GM12878 (cell line): Measurements from ENCODE around the gene H6PD. TPM values are rescaled to one million over a fixed set of nuclear protein-coding genes. Genes with fewer than 3 reads are reported as not detected.
A peak's percentile ranks its signal among the peaks of the same experiment; 100 is the strongest.

ENCODE experiments used
- ATF7 ChIP-seq: fragments of 450-650 bp; IDR thresholded peaks from 2 replicates; pipeline ENCODE4 v1.6.1; 2016; ENCODE audit warnings: low read depth, mild to moderate bottlenecking
- CHD1 ChIP-seq: IDR thresholded peaks from 2 replicates; pipeline ENCODE4 v1.6.1; 2012; ENCODE audit warnings: low read depth, low read length, improper control_type of control experiment
- GATAD2B ChIP-seq: fragments of 450-650 bp; conservative IDR thresholded peaks from 2 replicates; pipeline ENCODE4 v1.6.1; 2017; ENCODE audit warnings: low read depth, mild to moderate bottlenecking, moderate library complexity
- IKZF1 ChIP-seq: fragments of 450-650 bp; conservative IDR thresholded peaks from 2 replicates; pipeline ENCODE4 v1.6.1; 2017; ENCODE audit warnings: antibody characterized with exemption, mild to moderate bottlenecking
- MAX ChIP-seq: IDR thresholded peaks from 2 replicates; pipeline ENCODE4 v1.6.1; 2012; ENCODE audit warnings: low read depth, low read length, improper control_type of control experiment
- NFXL1 ChIP-seq: fragments of 450-650 bp; IDR thresholded peaks from 2 replicates; pipeline ENCODE4 v1.6.1; 2017; ENCODE audit warnings: antibody characterized with exemption, mild to moderate bottlenecking, borderline replicate concordance
- SRF ChIP-seq, 2 experiments: IDR thresholded peaks; 2 replicates each; pipeline ENCODE4 v1.6.1; 2011; ENCODE audit warnings: low read depth in 2 of 2, low read length in 2 of 2, mild to moderate bottlenecking in 1 of 2, moderate library complexity in 1 of 2
- ZNF207 ChIP-seq: fragments of 450-650 bp; IDR thresholded peaks from 2 replicates; pipeline ENCODE4 v1.6.1; 2014; ENCODE audit warnings: antibody characterized with exemption, mild to moderate bottlenecking, borderline replicate concordance
- ZNF592 ChIP-seq: fragments of 450-650 bp; IDR thresholded peaks from 2 replicates; pipeline ENCODE4 v1.6.1; 2017; ENCODE audit warnings: mild to moderate bottlenecking, moderate library complexity
- ZNF622 ChIP-seq: fragments of 450-650 bp; IDR thresholded peaks from 2 replicates; pipeline ENCODE4 v1.6.1; 2017; ENCODE audit warnings: mild to moderate bottlenecking, inconsistent platforms
- polyA plus RNA-seq, 11 experiments: library from polyadenylated mRNA; depleted of rRNA in 4 of 11; unstranded in 6 of 11; stranded (reverse) in 5 of 11; fragments of >200 nt; fragmentation: Nextera tagmentation in 4 of 11; fragmentation: Illumina TruSeq in 1 of 11; extraction: Ambion mirVana in 4 of 11; extraction: Trizol in 1 of 11; gene quantifications; 1 replicate in 1 of 11; 2 replicates in 10 of 11; pipeline versions ENCODE4 v1.2.1 to v1.2.3, GENCODE V29; 2011 to 2016; ENCODE audit warnings: inconsistent platforms in 2 of 11, missing spikeins in 2 of 11, low read depth in 1 of 11
- total RNA-seq, 4 experiments: library from RNA; depleted of rRNA in 3 of 4; stranded (reverse); fragments of >200 nt in 3 of 4; fragmentation: Illumina TruSeq in 1 of 4; extraction: Trizol in 1 of 4; gene quantifications; 2 replicates each; pipeline versions ENCODE4 v1.2.1 to v1.2.3, GENCODE V29; 2013 to 2021

The H6PD gene
- total and polyA plus RNA-seq, 10 of the 15 experiments (the other 5 are each of a cell fraction or from before 2014, with no cell fraction given): 1.2 to 20.7 (median 7.7) TPM

GRCh38 chr1:9235096-9235459, 504 bp downstream of the H6PD start (continued):
- TF ChIP-seq ZNF207: no peak
- TF ChIP-seq NFXL1: no peak
- no peak for TF ChIP-seq CHD1
- peak; percentile 82; the same call in 1 of the 2 replicates for TF ChIP-seq IKZF1
- TF ChIP-seq GATAD2B: peak; percentile 19; the same call in 1 of the 2 replicates
- no peak for TF ChIP-seq SRF (IDR thresholded peaks at IDR 0.05; ENCODE audit: low read depth in 2 of 2, low read length in 2 of 2)
- no peak for TF ChIP-seq ZNF592
- 0 out of 2 replicates have a peak, but pooled peaks have one; percentile 8 for TF ChIP-seq MAX
- no peak for TF ChIP-seq ZNF622
- TF ChIP-seq ATF7: no peak
